H1 (cell line): Measurements from ENCODE around the gene SNX25. TPM values are rescaled to one million over a fixed set of nuclear protein-coding genes. Genes with fewer than 3 reads are reported as not detected.

Experiments
- polyA plus RNA-seq, 7 experiments: library from polyadenylated mRNA; depleted of rRNA in 3 of 7; stranded (reverse) in 5 of 7; unstranded in 2 of 7; fragments of >200 nt in 5 of 7; fragments of 200-250 nt in 2 of 7; gene quantifications; 1 replicate in 5 of 7; 2 replicates in 1 of 7; 4 replicates in 1 of 7; pipeline versions ENCODE4 v1.2.1 to v1.2.3, GENCODE V29; 2011 to 2013; ENCODE audit warnings: missing spikeins in 2 of 7, mixed read lengths in 2 of 7
- total RNA-seq: library from RNA; stranded (reverse); fragmentation: NEBNext Ultra II Directional; extraction: Animal tissue kit (Norgen Biotek cat#: 25700); gene quantifications from 2 replicates; pipeline ENCODE4 v1.2.1, GENCODE V29; 2021
- TF ChIP-seq, protein P1 (sequence below): IDR thresholded peaks from 2 replicates; pipeline ENCODE4 v1.6.1; 2011; ENCODE audit warnings: low read length, improper control_type of control experiment

Gene SNX25
- total and polyA plus RNA-seq, 2 of the 8 experiments (the other 6 are each of a cell fraction or from before 2014, with no cell fraction given): 5.4 to 19.9 TPM

DNA sequence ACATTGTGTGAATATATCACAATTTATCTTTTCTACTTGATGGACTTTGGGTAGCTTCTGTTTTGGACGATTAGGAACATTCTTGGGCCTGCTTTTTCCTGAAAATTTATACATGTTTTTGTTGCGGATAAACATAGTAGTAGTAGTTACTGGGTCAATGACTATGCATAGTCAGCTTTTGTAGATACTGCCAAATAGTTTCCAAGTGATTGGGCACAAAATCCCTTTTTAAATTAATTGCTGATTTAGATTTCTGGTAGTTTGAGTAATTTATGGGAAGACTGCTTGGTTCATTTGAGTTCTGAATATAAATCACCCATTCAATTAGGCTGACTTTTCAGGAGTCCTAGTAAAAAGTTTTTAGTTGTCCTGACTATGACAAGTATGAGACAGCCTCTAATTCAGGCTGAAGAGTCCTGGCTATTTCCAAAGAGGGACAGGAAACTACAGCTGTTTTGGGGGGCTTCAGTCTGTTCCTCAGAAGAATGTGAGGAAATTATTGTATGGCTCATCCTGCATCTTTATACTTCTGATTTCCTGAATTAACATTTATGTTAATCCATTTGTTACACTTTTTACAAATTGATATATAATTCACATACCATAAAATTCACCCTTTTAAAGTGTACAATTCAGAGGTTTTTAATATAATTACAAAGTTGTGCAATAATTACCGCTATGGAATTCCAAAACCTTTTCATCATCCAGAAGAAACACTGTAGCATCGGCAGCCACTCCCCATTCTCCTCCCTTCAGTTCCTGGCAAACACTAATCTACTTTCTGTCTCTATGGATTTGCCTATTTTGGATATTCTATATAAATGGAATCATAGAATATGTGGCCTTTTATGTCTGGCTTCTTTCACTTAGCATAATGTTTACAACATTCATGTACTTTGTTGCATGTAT lies 172.1 kb downstream of the SNX25 start (continued):
- TF ChIP-seq, protein P1, sequence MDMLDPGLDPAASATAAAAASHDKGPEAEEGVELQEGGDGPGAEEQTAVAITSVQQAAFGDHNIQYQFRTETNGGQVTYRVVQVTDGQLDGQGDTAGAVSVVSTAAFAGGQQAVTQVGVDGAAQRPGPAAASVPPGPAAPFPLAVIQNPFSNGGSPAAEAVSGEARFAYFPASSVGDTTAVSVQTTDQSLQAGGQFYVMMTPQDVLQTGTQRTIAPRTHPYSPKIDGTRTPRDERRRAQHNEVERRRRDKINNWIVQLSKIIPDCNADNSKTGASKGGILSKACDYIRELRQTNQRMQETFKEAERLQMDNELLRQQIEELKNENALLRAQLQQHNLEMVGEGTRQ: no peak
- TF ChIP-seq, all 59 proteins: peak for 0
